ENCODE measurements around the gene UBASH3A.

- TF ChIP-seq, protein P1, sequence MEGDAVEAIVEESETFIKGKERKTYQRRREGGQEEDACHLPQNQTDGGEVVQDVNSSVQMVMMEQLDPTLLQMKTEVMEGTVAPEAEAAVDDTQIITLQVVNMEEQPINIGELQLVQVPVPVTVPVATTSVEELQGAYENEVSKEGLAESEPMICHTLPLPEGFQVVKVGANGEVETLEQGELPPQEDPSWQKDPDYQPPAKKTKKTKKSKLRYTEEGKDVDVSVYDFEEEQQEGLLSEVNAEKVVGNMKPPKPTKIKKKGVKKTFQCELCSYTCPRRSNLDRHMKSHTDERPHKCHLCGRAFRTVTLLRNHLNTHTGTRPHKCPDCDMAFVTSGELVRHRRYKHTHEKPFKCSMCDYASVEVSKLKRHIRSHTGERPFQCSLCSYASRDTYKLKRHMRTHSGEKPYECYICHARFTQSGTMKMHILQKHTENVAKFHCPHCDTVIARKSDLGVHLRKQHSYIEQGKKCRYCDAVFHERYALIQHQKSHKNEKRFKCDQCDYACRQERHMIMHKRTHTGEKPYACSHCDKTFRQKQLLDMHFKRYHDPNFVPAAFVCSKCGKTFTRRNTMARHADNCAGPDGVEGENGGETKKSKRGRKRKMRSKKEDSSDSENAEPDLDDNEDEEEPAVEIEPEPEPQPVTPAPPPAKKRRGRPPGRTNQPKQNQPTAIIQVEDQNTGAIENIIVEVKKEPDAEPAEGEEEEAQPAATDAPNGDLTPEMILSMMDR (IDR thresholded peaks at IDR 0.05): no peak
- TF ChIP-seq POLR2AphosphoS5 (IDR thresholded peaks at IDR 0.05; ENCODE audit: insufficient read depth in 1 of 2, low read depth in 1 of 2) (no peak), POLR2A (IDR thresholded peaks at IDR 0.05) (no peak)
Measured at GRCh38 chr21:42400525-42400924, 3.2 kb upstream of the UBASH3A start.
